A549 (cell line): ENCODE measurements around the gene LCE1F. TPM values are rescaled to one million over a fixed set of nuclear protein-coding genes. Genes with fewer than 3 reads are reported as not detected.

Source experiments
- ATAC-seq, 2 experiments: fragments of 200-7000 bp in 1 of 2; fragments of >200 bp in 1 of 2; cut with Nextera tagmentation in 1 of 2; cut with Tn5 transposase in 1 of 2; 3 replicates each; pipeline versions ENCODE4 v1.8.0 to v1.9.1; 2018 to 2020; ENCODE audit warnings: mild to moderate bottlenecking in 1 of 2, moderate library complexity in 1 of 2
- CTCF ChIA-PET: fragments of 300-600 bp; sonication (Branson Sonifier 250); formaldehyde crosslinking; extraction: SDS; loops from one replicate; lab custom pipeline; 2021; ENCODE audit warnings: antibody characterized with exemption, inconsistent platforms; lab: Yijun Ruan, JAX
- POLR2A ChIA-PET: fragments of 350-600 bp; formaldehyde crosslinking; extraction: SDS; loops from one replicate; lab custom pipeline; 2021; ENCODE audit warnings: antibody characterized with exemption, inconsistent platforms; lab: Yijun Ruan, JAX
- DNase-seq, 2 experiments: peaks; one replicate each; pipeline versions ENCODE4 v3.0.0 to v3.0.0-alpha.2; 2011 to 2016; ENCODE audit warnings: low read depth in 1 of 2, low spot score in 1 of 2
- FAIRE-seq: peaks from 2 replicates; lab custom pipeline; 2011; peaks lifted over from hg19 to GRCh38; lab: Jason Lieb, UNC
- H3K27ac ChIP-seq, 2 experiments: fragments of >200 bp; sonication (Bioruptor Twin); formaldehyde crosslinking; 3 replicates each; pipeline ENCODE4 v1.5.1; 2016 to 2017
- H3K4me1 ChIP-seq: fragments of >200 bp; sonication (Bioruptor Twin); formaldehyde crosslinking; 3 replicates; pipeline ENCODE4 v1.6.1; 2016
- H3K4me2 ChIP-seq: fragments of >200 bp; sonication (Bioruptor Twin); formaldehyde crosslinking; 3 replicates; pipeline ENCODE4 v1.6.1; 2016
- H3K4me3 ChIP-seq: fragments of >200 bp; sonication (Bioruptor Twin); formaldehyde crosslinking; 3 replicates; pipeline ENCODE4 v1.5.1; 2016
- H3K9me3 ChIP-seq: fragments of >200 bp; sonication (Bioruptor Twin); formaldehyde crosslinking; 3 replicates; pipeline ENCODE4 v1.6.1; 2016
- BCL3 ChIP-seq: fragments of >200 bp; sonication (Bioruptor Twin); formaldehyde crosslinking; IDR thresholded peaks from 3 replicates; pipeline ENCODE4 v1.6.1; 2016
- CHD4 ChIP-seq: fragments of 200-600 bp; sonication (generic); IDR thresholded peaks from 2 replicates; pipeline ENCODE4 v1.6.1; 2016; ENCODE audit warnings: antibody characterized with exemption, mild to moderate bottlenecking, borderline replicate concordance
- E2F6 ChIP-seq: IDR thresholded peaks from 2 replicates; pipeline ENCODE4 v1.6.1; 2012; ENCODE audit warnings: low read depth, borderline replicate concordance
- FOXS1 ChIP-seq: fragments of 250-450 bp; sonication (Bioruptor Pico); IDR thresholded peaks from 2 replicates; pipeline ENCODE4 v1.5.0; 2020; ENCODE audit warnings: mild to moderate bottlenecking, moderate library complexity
- GATA3 ChIP-seq: IDR thresholded peaks from 2 replicates; pipeline ENCODE4 v1.6.1; 2012; ENCODE audit warnings: borderline replicate concordance
- KDM5A ChIP-seq: fragments of 200-600 bp; sonication (generic); IDR thresholded peaks from 2 replicates; pipeline ENCODE4 v1.6.1; 2016; ENCODE audit warnings: antibody characterized with exemption, mild to moderate bottlenecking
- MAFK ChIP-seq: fragments of 450-650 bp; IDR thresholded peaks from 2 replicates; pipeline ENCODE4 v1.6.1; 2014; ENCODE audit not compliant: partially characterized antibody
- PHF8 ChIP-seq: fragments of 200-600 bp; sonication (generic); IDR thresholded peaks from 2 replicates; pipeline ENCODE4 v1.6.1; 2016; ENCODE audit warnings: low read depth, mild to moderate bottlenecking, antibody characterized with exemption, moderate library complexity, borderline replicate concordance
- POLR2A ChIP-seq: IDR thresholded peaks from 2 replicates; pipeline ENCODE4 v1.6.1; 2012; ENCODE audit warnings: mild to moderate bottlenecking, low read length
- RNF2 ChIP-seq: fragments of 200-600 bp; sonication (generic); IDR thresholded peaks from 2 replicates; pipeline ENCODE4 v1.6.1; 2016; ENCODE audit warnings: low read depth, mild to moderate bottlenecking, antibody characterized with exemption, moderate library complexity, borderline replicate concordance
- TP53 ChIP-seq: fragments of 250-450 bp; sonication (Bioruptor Pico); IDR thresholded peaks from 2 replicates; pipeline ENCODE4 v1.5.0; 2021; ENCODE audit warnings: mild to moderate bottlenecking, moderate library complexity
- ZNF302 ChIP-seq: fragments of 250-450 bp; sonication (Bioruptor Pico); IDR thresholded peaks from 2 replicates; pipeline ENCODE4 v1.9.0; 2021; ENCODE audit warnings: inconsistent platforms, mild to moderate bottlenecking, moderate library complexity
- ZSCAN20 ChIP-seq: fragments of 250-450 bp; sonication (Bioruptor Pico); IDR thresholded peaks from 2 replicates; pipeline ENCODE4 v1.8.0; 2022; ENCODE audit warnings: mild to moderate bottlenecking, moderate library complexity
- WGBS: methylation state at CpG from one replicate; pipeline ENCODE4 v1.1.6; 2017; ENCODE audit errors: missing lambda C conversion rate; 5-methylcytosine and 5-hydroxymethylcytosine counted together
- polyA plus RNA-seq, 4 experiments: library from polyadenylated mRNA; depleted of rRNA in 3 of 4; stranded (reverse); fragments of >200 nt; fragmentation: RNase III in 1 of 4; extraction: RNeasy Plus Mini Kit Qiagen cat#74134 plus additional on column Dnase treatment in 1 of 4; gene quantifications; 2 replicates in 3 of 4; 3 replicates in 1 of 4; pipeline ENCODE4 v1.2.3, GENCODE V29; 2011 to 2017
- TF ChIP-seq, protein P1 (sequence below): fragments of 200-600 bp; sonication (generic); IDR thresholded peaks from 2 replicates; pipeline ENCODE4 v1.6.1; 2016; ENCODE audit warnings: antibody characterized with exemption, mild to moderate bottlenecking, moderate library complexity
- TF ChIP-seq, protein P2 (sequence below): IDR thresholded peaks from 2 replicates; pipeline ENCODE4 v1.6.1; 2012

The LCE1F gene
- polyA plus RNA-seq, 2 of the 4 experiments (the other 2 are of a cell fraction) = not detected

DNA sequence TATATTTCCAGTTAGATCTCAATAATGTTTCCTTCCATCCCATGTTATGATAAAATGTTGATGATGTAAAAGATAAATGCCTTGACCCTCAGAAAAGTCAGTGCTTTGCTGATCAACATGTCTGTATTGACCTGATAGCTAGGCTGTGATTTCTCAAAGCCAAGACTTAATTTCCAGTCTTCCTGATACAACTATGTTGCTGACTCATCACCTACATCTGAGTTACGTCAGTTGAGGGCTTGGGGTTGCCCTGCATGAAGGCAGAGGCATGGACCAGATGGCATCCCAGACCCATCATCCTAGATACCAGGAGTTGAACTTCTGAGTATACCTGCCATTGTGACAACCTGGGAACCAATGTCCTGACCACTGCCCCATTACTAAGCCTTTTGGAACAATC is 26.4 kb downstream of the LCE1F start:
- Histone ChIP-seq H3K4me1 (no peaks in the 10 kb centered on the region), H3K9me3 (no peaks in the 10 kb centered on the region), H3K4me3 (no peak overlapping the region), H3K27ac (no peak overlapping the region), H3K4me2 (no peak overlapping the region)
- CTCF ChIA-PET = interaction anchor here (1.2 kb wide), 1 partner anchor 14 kb away, joined by 5 read pairs; no protein-coding TSS in a partner anchor
- 8% methylated on average over 1 of the region's 1 CpG for WGBS
- FAIRE-seq = no peak
- TF ChIP-seq MAFK = peak; percentile 73
- TF ChIP-seq KDM5A = no peak
- TF ChIP-seq, all 56 proteins: peak for 1
- POLR2A ChIA-PET = no interaction called here
- no peak for ATAC-seq
- no peak for DNase-seq

GRCh38 chr1:152806576-152806975 is 31.6 kb downstream of the LCE1F start, which contains the start of gene LCE1C:
LCE1C (minus strand) TSS chr1:152806651; CDS start chr1:152805478, 1,173 bp downstream.
- no peaks in the 10 kb centered on the region for H3K9me3 ChIP-seq
- no peak within 1 kb of the TSS for H3K27ac ChIP-seq
- no peak for ATAC-seq
- ChIA-PET POLR2A (no interaction called here), CTCF (no interaction called here)
- no peak within 1 kb of the TSS for H3K4me3 ChIP-seq
- WGBS = 0% methylated on average over 3 of the region's 3 CpGs
- no peaks in the 10 kb centered on the region for H3K4me1 ChIP-seq
- TF ChIP-seq, protein P1, sequence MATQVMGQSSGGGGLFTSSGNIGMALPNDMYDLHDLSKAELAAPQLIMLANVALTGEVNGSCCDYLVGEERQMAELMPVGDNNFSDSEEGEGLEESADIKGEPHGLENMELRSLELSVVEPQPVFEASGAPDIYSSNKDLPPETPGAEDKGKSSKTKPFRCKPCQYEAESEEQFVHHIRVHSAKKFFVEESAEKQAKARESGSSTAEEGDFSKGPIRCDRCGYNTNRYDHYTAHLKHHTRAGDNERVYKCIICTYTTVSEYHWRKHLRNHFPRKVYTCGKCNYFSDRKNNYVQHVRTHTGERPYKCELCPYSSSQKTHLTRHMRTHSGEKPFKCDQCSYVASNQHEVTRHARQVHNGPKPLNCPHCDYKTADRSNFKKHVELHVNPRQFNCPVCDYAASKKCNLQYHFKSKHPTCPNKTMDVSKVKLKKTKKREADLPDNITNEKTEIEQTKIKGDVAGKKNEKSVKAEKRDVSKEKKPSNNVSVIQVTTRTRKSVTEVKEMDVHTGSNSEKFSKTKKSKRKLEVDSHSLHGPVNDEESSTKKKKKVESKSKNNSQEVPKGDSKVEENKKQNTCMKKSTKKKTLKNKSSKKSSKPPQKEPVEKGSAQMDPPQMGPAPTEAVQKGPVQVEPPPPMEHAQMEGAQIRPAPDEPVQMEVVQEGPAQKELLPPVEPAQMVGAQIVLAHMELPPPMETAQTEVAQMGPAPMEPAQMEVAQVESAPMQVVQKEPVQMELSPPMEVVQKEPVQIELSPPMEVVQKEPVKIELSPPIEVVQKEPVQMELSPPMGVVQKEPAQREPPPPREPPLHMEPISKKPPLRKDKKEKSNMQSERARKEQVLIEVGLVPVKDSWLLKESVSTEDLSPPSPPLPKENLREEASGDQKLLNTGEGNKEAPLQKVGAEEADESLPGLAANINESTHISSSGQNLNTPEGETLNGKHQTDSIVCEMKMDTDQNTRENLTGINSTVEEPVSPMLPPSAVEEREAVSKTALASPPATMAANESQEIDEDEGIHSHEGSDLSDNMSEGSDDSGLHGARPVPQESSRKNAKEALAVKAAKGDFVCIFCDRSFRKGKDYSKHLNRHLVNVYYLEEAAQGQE = no peak
- no peak for TF ChIP-seq RNF2
- no peak for TF ChIP-seq CHD4
- TF ChIP-seq FOXS1 (CRISPR knock-in tag) = no peak
- TF ChIP-seq GATA3 = no peak
- FAIRE-seq = no peak
- H3K4me2 ChIP-seq = no peak within 1 kb of the TSS
- no peak for DNase-seq

DNA sequence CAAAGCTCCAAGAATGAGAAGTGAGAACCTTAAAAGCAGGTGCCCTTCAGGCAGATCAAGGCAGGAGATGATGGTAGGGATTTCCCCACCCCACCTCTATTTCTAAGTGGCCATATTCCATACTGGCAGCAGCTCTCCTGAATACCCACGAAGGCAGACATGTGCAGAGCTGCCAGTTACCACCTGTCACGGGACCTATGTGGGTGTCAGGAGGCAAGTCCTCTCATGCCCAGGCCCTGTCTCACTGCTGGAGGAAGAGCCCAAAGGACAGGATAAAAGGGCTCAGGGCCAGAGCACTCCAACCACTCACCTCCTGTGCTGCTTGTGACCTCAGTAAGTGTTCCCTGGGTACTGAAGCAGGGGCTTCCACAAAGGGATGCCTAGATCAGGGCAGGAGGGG is 36.1 kb downstream of the LCE1F start:
- POLR2A ChIA-PET = no interaction called here
- TF ChIP-seq TP53 (CRISPR knock-in tag) = no peak
- TF ChIP-seq, protein P2, sequence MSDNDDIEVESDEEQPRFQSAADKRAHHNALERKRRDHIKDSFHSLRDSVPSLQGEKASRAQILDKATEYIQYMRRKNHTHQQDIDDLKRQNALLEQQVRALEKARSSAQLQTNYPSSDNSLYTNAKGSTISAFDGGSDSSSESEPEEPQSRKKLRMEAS = no peak
- no peak for TF ChIP-seq BCL3
- no peak for TF ChIP-seq ZNF302 (CRISPR knock-in tag)
- TF ChIP-seq POLR2A = no peak
- no peak for TF ChIP-seq PHF8
- no peak for TF ChIP-seq E2F6
- TF ChIP-seq ZSCAN20 (CRISPR knock-in tag) = no peak
- Histone ChIP-seq H3K9me3 (no peaks in the 10 kb centered on the region), H3K4me2 (no peak overlapping the region), H3K4me3 (no peak overlapping the region), H3K27ac (no peak overlapping the region), H3K4me1 (no peaks in the 10 kb centered on the region)
- FAIRE-seq (no peak), ATAC-seq (no peak), DNase-seq (no peak)
- WGBS = 8% methylated on average over 2 of the region's 2 CpGs
- CTCF ChIA-PET = no interaction called here
